Stimulated activated CD4-positive, alpha-beta T cell treated with anti-CD3 and anti-CD28 coated beads, Interleukin-12 subunit alpha, Interleukin-12 subunit beta, amount 100 ng/mL, for 4 hours (primary cell): ENCODE results near the gene CAMSAP1.

Source experiments
- DNase-seq: peaks from one replicate; pipeline ENCODE4 v3.0.0-alpha.2; 2020

Gene CAMSAP1

DNA sequence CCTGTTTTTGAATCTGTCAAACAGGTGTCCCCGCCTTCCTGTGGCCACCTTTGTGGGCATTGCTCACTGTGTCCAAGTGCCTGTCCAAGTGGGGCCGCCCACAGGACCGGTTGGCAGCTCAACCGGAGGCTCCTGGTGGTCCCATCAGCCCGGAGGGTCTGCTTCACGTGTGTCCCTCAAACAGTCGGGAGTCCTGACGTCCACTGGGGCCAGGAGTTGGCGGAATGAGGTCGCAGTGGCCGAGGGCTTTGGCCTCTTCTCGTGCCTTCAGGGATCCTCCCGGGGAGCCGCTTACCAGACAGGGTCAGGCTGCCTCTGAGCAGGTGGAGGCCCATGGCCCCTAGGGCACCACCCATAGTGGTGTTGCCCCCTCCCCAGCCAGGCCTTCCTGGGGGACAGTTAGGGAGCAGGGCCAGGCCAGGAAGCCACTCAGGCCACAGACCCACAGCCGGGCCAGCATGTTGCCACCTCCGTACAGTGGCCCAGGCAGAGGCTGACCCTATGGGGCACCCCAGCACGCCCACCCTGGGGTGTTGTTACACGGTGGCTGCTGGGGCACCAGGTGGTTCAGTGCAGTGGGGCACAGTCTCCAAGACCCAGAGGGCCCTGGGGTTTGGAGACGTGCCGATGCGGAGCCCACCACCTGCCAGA, 135.8 kb downstream of the CAMSAP1 start:
- no peak for DNase-seq

DNA sequence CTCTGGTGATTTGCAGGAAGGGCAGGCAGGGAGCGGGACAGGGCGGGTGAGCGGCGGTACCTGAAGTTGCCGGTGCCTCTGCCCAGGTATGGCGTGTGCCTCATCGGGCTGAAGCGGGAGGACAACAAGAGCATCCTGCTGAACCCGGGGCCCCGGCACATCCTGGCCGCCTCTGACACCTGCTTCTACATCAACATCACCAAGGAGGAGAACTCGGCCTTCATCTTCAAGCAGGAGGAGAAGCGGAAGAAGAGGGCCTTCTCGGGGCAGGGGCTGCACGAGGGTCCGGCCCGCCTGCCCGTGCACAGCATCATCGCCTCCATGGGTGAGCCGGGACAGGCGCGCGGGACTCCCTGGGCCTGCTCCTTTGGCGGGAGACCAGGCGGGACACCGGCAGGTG, 136.6 kb downstream of the CAMSAP1 start:
- no peak for DNase-seq

DNA sequence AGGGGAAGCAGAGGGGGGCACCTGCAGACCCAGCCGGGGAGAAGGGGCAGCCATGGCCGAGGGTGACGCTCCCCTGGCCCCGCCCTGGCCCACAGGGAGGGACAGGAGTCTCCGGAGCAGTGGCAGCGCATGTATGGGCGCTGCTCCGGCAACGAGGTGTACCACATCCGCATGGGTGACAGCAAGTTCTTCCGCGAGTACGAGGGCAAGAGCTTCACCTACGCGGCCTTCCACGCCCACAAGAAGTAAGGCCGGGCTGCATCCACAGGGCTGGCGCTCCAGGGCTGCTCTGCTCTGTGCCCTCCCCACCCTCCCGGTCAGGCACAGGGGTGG, 137.2 kb downstream of the CAMSAP1 start:
- no peak for DNase-seq

DNA sequence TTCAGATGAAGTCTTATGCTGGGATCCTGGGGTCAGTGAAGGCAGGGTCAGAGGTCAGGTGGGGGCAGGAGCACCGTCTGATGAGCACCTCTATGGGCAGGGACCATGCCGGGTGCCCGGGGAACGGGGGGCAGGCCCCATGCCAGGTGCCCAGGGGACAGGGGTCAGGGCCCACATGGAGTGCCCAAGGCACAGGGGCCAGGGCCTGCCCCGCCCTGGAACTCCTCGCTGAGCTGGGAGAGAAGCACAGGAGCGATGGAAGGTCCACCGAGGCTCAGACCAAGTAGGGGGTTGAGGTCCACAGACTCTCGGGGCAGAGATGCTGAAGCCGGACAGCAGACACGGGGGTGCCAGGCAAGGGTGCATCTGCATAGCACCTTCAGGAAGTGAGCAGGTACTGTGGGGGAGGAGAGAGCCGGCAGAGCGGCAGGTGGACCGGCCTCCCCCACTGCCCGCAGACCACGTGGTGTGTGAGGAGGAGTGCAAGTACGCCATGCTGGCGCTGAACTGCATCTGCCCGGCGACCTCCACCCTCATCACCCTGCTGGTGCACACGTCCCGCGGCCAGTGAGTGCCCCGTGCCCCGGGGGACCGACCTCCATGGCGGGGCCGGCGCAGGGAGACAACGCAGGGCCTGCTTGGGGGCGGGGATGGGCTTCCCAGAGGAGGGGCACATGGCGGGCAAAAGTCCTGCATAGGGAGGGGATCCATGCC, 137.7 kb downstream of the CAMSAP1 start:
- no peak for DNase-seq

DNA sequence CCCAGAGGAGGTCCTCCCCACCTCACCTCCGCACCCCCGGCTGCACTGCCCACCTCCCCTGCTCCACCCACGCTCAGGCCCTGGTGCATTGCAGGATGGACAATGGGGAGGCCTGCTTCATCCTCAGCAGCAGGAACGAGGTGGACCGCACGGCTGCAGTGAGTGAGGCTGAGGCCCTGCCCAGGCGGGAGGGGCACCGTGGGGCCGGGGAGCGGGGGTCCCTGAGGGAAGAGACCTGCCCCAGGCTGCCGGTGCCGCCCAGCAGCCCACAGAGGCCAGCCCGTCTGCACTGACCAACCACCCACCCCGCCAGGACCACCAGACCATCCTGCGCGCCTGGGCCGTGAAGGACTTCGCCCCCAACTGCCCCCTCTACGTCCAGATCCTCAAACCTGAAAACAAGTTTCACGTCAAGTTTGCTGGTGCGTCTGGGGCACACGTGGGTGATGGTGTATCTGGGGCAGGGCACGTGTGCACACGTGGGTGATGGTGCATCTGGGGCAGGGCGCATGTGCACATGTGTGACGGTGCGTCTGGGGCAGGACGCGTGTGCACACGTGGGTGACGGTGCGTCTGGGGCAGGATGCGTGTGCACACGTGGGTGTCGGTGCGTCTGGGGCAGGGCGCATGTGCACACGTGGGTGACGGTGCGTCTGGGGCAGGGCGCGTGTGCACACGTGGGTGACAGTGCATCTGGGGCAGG, 138.7 kb downstream of the CAMSAP1 start:
- DNase-seq: no peak

DNA sequence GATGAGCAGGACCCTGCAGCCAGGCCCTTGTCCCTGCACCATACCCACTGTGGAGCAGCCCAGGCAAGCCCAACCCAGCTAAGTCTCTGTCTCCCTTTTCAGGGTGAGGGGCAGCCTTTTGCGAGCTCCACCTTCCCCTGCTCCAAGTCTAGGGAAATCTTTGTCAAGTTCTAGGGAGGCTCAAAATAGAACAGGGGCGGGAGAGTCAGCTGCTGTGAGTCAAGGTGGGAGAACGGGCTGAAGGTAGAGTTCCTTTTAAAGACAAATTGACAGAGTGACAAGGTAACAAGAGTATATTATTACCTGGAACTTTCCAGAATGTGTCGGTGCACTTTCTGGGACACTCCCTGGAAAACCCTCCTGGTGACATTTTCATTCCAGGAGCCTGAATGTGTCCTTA, 140.6 kb downstream of the CAMSAP1 start:
- no peak for DNase-seq

DNA sequence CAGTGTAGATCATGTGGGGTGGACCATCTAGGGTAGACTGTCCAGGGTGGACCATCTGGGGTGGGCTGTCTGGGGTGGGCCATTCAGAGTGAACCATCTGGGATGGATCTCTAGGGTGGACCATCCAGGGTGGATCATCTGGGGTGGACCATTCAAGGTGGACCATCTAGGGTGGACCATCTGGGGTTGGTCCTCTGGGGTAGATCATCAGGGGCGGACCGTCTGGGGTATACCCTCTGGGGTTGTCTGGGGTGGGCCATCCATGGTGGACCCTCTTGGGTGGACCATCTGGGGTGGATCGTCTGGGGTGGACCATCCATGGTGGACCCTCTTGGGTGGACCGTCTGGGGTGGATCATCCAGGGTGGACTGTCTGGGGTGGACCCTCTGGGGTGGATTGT, 141.1 kb downstream of the CAMSAP1 start:
- no peak for DNase-seq

DNA sequence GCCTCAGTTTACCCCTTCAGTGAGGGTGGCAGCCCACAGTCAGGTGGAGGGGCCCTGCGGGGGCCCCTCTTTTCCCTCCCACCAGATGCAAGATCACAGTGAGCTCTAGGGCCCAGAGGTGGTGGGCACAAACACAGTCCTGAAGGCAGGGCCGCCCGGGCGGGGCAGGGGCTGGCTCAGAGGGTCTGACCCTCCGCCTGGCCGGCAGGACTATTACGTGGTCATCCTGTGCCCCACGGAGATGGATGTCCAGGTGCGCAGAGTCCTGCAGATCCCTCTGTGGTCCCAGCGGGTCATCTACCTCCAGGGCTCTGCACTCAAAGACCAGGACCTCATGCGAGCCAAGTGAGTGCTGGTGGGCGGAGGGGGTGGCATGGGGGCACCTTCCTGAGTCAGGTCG, 141.9 kb downstream of the CAMSAP1 start:
- DNase-seq: no peak

DNA sequence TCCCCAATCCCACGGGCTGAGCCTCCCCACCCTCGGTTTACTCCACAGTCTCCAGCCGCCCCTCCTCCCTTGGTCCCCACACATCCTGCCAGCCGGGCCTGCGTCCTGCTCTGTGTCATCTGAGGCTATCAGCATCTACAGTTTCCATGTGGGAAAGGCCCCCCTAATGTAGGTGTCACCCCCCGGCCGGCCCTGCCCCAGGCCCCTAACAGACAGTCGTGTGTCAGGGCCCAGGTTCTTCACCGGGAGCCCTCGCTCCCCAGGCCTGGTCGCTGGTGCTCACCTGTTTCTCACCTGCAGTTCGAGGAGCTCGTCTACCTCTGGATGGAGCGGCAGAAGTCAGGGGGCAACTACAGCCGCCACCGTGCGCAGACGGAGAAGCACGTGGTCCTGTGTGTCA, 142.6 kb downstream of the CAMSAP1 start:
- no peak for DNase-seq

DNA sequence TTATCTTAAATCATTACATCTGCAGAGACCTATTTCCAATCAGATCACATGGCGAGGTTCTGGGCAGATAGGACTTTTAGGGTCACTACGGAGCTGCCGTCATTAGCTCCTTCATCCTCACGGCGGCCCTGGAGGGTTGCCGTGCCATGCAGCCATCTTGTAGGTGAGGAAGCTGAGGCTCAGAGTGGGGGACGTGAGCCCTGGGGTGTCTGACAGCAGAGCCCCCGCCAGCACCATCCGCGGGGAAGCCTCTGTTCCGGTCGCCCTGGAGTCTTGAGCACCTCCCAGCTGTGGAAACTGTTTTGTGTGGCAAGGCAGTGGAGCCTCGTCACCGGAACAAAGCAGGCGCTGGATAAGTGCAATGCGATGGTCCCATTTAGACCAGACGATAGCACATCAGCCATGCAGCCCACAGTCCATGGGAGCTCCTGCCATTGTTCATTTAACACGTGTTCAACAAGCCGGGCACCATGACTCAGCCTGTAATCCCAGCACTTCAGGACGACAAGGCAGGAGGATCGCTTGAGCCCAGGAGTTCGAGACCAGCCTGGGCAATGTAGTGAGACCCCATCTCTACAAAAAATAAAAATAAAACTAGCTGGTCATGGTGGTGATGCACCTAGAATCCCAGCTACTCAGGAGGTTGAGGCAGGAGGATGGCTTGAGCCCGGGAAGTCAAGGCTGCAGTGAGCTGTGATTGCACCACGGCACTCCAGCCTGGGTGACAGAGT, 143.5 kb downstream of the CAMSAP1 start:
- DNase-seq: no peak

DNA sequence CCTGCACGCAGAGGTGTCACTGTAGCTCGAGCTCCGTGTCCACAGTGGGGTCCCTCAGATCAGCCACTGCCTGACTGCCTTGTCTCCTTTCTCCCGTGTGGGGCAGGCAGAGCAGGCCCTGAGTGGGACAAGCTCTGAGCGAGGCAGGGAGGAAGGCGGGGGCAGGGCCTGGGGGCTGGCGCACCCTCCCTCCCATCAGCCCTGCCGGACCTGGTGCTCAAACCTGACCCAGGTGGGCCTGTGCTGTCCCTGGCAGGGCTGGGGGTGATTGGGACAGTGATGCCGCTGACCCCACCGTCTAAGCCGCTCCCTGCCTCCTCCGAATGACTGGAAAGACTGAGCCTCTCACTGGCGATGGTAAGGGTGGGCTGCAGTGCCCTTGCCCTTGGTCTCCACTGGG, 144.4 kb downstream of the CAMSAP1 start:
- no peak for DNase-seq

DNA sequence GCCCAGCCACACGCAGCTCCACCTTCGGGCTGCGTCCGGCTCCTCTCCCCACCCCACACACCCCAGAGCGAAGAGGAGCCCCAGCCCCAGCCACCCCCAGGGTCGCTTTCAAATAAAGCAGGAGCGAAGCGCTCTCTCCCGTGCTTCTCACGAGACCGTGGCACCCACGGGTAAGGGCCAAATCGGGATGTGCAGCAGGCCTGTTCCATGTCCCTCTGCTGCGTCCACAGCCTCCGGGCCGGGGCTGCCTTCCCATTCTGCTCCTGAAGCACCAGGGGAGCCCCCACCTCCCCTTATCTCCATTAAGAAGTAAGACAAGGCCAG, 145.5 kb downstream of the CAMSAP1 start:
- DNase-seq: no peak

DNA sequence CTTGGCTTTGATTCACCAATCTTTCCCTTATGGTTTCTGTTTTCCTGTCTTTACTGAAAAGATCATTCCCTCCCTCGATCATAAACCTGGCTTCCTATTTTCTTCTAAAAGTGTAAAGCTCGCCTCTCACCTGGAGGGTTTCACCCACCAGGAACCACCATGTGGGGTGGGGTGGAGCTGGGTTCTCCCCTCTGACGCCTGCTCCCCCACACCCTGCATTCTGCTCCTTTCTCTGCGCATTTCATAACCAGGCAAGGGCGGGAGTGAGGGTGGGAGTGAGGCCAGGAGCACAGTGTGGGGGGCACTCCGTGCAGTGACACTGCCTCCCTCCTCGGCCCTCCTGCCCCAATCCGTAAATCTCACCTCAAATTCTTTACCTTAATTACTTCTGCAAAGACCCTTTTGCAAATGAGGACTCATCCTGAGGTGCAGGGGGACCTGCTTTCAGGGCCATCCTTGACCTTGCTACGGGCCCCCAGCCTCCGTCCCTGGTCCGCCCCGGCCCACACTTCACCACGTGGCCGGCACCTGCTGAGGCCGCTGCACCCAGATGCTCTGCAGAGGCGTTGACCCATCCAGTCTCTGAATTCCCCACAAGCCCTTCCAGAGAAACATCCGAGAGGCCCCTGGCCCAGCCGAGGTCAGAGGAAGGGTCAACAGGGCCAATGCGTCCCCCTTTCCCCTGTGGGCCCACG, 146.0 kb downstream of the CAMSAP1 start:
- no peak for DNase-seq

DNA sequence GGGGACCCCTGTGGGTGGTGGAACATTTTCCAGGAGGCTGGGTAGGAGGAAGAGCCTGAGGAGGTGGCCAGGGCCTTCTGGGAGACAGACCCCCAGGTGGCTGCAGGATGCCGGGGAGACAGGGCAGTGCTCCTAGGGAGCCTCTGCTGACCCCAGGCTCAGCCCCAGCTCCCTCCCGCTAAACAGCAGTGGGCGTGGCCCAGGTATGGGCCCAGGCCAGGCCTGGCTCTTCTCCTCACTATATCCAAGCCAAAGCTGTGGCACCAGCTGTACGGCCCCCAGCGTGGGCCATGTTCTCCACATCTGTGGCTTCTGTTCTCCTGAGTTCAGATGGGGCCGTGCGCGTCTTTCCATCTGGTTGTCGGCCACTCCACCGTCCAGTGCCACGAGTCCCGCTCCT, 146.9 kb downstream of the CAMSAP1 start:
- DNase-seq: no peak

DNA sequence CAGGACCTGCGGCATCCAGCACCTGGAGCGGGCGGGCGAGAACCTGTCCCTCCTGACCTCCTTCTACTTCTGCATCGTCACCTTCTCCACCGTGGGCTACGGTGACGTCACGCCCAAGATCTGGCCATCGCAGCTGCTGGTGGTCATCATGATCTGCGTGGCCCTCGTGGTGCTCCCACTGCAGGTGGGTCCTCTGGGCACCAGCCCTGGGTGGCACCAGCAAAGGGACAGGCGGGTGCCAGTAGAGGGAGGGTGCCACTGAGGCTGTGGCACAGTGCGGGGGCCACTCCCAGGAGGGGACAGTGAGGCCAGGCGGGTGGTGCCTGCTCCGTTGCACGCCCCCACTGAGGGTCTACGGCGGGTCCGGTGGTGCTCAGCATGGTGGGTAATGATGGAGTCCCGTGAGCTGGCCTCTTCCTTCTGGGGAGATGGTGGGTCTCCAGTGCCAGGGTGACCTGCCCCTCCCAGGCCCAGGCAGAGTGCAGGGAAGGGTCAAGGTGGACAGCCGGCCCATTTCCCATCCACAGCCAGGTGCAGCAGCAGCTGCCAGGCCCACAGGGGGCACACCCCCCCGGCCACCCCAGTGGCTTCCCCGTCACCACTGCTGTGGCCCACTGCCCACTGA, 147.6 kb downstream of the CAMSAP1 start:
- no peak for DNase-seq

DNA sequence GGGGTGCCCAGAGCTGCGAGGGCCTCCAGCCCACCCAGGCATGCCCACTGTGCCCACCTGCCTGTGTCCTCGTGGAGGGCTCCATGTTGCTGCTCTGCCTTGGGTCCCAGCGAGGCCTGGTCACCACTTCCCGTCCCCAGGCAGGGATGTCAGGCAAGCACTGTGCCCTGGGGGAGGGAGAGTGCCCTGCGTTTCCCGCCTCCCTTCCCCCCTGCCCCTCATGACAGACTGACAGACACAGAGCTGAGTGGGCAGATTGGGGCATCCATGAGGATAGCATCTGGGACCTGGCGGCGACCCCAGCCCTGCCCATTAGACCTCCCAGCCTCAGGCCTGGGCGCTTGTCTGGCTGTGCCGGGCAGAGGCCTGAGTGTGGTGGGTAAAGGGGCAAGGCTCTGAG, 148.5 kb downstream of the CAMSAP1 start:
- no peak for DNase-seq
